Stimulated activated CD8-positive, alpha-beta memory T cell treated with anti-CD3 and anti-CD28 coated beads, Interleukin-7, amount 100 ng/mL, for 24 hours (primary cell): ENCODE results near the gene RGS14.
"Not testable (repeated sequence)": the region's sequence is repeated elsewhere in the genome, so short reads cannot be mapped to it uniquely, and the experiment has no call there.

Source experiments
- DNase-seq: peaks from one replicate; pipeline ENCODE4 v3.0.0-alpha.2; 2020; ENCODE audit warnings: low read depth

RGS14 gene

DNA sequence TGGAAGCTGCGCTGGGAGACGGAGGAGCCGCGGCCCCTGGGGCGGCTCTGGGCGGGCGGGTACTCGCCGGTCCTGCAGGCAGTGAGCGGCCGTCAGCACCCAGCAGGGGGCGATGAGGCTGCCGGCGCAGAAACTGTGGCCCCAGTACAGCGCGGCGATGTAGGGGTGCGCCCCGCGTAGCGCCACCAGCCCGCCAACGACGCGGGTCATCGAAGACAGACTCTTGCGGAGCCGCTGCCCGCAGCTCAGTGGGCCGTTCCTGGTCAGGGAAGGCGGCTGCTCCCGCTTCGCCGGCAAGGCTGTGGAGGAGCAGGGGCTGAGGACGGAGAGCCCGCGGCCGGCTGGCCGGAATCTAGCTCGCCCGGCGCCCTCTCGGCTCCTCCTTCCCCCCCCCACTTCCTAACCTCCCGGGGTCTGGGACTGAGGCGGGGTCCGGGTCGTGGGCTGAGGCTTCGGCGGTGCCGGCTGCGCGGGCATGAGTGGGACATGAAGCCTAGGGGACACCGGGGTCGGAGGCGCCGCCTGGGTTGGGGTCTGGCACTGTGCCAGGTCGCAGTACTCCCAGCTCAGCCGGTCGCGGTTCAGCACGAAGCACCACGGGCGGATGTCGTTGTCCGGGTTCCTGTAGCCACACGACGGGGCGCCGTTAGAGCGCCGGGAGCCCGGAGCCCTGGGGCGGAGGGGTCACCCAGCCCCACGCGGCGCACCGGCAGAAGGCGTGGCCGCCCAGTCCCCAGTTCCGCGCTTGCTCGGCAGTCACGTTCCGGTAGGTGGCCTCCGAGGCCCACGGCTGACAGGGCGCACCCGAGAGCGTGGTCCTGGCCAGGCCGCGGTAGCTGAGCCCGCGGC, 46.3 kb downstream of the RGS14 start:
- DNase-seq: peak; percentile 63

DNA sequence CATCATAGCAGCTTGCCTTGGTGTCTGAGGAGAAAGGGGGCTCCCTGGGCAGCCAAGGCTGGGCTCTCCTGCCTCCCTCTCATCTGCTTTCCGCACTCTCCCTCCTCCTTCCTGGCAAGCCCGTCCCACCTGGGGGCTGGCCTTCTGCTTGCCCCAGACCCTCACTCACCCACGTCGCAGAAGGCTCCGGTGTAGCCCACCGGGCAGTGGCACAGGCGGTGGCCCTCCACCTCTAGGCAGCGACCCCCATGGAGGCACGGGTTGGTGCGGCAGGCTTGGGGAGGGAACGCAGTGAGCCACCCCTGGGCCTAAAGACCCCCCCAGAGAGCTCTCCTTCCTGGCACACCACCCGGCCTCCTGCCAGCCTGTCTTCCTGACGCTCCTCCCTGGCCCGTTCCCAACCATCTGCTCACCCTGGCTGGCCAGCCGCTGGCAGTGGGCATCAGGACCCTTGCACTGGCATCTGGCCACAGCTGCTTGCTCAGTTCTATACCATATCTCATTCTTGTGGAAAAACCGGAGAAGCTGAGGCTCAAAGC, 47.0 kb downstream of the RGS14 start:
- DNase-seq: no peak

- no peak for DNase-seq
Measured at GRCh38 chr5:177405312-177405711, 47.6 kb downstream of the RGS14 start.

DNA sequence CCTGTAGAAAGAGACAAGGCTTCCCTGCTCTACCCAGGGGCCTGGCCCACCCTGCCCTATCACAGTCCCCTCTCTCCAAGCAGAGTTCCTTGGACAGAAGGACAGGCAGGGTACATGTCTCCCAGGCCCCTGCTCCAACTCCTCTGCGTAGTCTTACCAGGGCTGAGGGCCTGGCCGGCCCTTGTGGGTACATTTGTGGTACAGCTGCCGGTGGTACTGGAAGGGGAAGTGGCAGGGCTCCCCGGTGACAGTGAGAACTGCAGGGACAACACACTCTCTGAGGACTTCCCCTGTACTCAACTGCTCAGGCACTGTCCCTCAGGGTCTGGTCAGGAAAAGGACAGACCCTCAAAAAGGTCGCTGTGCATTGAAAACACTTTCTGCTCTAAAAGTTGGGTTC, 48.1 kb downstream of the RGS14 start:
- DNase-seq: no peak

- DNase-seq: no peak
Measured at GRCh38 chr5:177409043-177409801, 51.5 kb downstream of the RGS14 start, which contains the start of gene F12. F12 (minus strand) TSS chr5:177409564; CDS start chr5:177409527, 37 bp downstream.

GRCh38 chr5:177410575-177410974, 52.9 kb downstream of the RGS14 start:
- no peak for DNase-seq

GRCh38 chr5:177412603-177413233, 55.0 kb downstream of the RGS14 start:
- DNase-seq: no peak

DNA sequence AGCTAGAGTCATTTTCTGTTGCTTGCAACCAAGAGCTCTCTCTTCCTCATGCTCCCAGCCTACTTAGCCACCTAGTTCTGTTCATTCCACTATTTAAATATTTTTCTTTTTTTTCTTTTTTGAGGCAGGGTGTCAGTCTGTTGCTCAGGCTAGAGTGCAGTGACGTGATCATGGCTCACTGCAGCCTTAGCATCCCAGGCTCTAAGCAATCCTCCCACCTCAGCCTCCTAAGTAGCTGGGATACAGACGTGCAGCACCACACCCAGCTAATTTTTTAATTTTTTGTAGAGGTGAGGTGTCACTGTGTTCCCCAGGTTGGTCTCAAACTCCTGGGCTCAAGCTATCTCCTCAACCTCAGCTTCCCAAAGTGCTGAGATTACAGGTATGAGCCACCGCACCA, 56.8 kb downstream of the RGS14 start:
- no peak for DNase-seq

DNA sequence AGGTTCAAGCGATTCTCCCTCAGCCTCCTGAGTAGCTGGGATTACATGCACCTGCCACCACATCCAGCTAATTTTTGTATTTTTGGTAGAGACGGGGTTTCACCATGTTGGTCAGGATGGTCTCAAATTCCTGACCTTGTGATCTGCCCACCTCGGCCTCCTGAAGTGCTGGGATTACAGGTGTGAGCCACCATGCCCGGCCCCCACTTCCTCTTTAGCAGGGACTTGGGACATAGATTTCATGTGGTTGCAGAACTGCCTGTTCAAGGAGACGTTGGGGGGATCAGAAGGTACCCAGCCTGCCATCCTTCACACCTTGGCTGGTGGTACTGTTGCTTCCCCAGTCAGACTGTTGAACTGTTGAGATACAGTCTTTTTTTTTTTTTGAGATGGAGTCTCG, 59.4 kb downstream of the RGS14 start:
- DNase-seq: not testable (repeated sequence)

- no peak for DNase-seq
Measured at GRCh38 chr5:177419046-177419445, 61.3 kb downstream of the RGS14 start.

- DNase-seq: not testable (repeated sequence)
Measured at GRCh38 chr5:177420472-177420871, 62.7 kb downstream of the RGS14 start.

- no peak for DNase-seq
Measured at GRCh38 chr5:177421062-177421798, 63.5 kb downstream of the RGS14 start.
